Activated CD8-positive, alpha-beta T cell treated with anti-CD3 and anti-CD28 coated beads, Interleukin-2, amount 10 ng/mL, durations not matched to agents 7 days and 5 days (primary cell): Measurements from ENCODE around the gene INO80B. TPM values are rescaled to one million over a fixed set of nuclear protein-coding genes. Genes with fewer than 3 reads are reported as not detected.
A peak's percentile ranks its signal among the peaks of the same experiment; 100 is the strongest.
"Not testable (repeated sequence)": the region's sequence is repeated elsewhere in the genome, so short reads cannot be mapped to it uniquely, and the experiment has no call there.

Experiments
- ATAC-seq: fragments of 150-1000 bp; cut with Tn5 transposase; one replicate; pipeline ENCODE4 v1.10.0; 2021; ENCODE audit warnings: moderate library complexity
- CTCF ChIA-PET: fragments of 350-600 bp; sonication (Branson Sonifier 250); formaldehyde crosslinking; loops from one replicate; lab custom pipeline; 2021; ENCODE audit warnings: antibody characterized with exemption; lab: Charles Lee
- POLR2A ChIA-PET: fragments of 350-600 bp; sonication (Branson Sonifier 250); formaldehyde crosslinking; loops from one replicate; lab custom pipeline; 2021; ENCODE audit warnings: antibody characterized with exemption; lab: Charles Lee
- DNase-seq: peaks from one replicate; pipeline ENCODE4 v3.0.0-alpha.2; 2020
- H3K27ac Mint-ChIP-seq: one replicate; pipeline ENCODE4 v1.8.0; 2021; ENCODE audit warnings: mild to moderate bottlenecking, mixed read lengths
- H3K27me3 Mint-ChIP-seq: one replicate; pipeline ENCODE4 v1.8.0; 2021; ENCODE audit warnings: low read depth, mixed read lengths
- H3K36me3 Mint-ChIP-seq: one replicate; pipeline ENCODE4 v1.8.0; 2021; ENCODE audit warnings: low read depth, mixed read lengths
- H3K4me1 Mint-ChIP-seq: one replicate; pipeline ENCODE4 v1.8.0; 2021; ENCODE audit warnings: low read depth, mixed read lengths
- H3K4me3 Mint-ChIP-seq: one replicate; pipeline ENCODE4 v1.8.0; 2021; ENCODE audit warnings: mild to moderate bottlenecking, mixed read lengths
- H3K9me3 Mint-ChIP-seq: one replicate; pipeline ENCODE4 v1.8.0; 2022; ENCODE audit warnings: mixed read lengths; ENCODE audit not compliant: insufficient read depth
- total RNA-seq, 2 experiments: library from RNA; stranded (reverse); gene quantifications; one replicate each; pipeline ENCODE4 v1.2.3, GENCODE V29; 2021

Gene INO80B
- total RNA-seq, 2 experiments from 2014 or later: 25.7 to 29.1 TPM

DNA sequence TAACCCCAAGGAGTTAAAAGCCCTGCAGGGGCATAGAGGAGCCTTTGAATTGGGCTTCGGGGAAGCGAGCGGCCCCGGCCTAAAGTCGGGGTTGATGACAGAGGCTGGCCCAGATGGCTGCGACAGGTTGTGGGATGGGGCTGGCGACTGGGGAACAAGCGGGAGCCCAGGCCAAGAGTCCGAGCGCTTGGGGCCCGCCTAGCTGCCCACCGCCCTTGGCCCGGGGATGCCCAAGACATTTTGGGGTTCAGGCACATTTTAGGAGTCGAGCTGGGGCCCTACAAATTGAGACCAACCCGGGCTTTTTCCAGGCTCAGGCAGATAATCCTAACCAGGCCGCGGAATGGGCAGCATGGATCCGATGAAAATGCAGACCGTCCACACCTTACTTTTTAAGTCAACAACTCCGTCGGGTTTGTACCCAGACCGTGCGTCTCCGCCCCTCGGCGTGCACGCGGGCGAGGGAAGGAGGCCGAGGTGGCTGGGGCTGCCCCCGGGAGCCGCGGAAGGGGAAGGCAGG, 13.7 kb upstream of the INO80B start:
- POLR2A ChIA-PET: interaction anchor here (0.6 kb wide), 1 partner anchor 40 kb away, joined by 3 read pairs; no protein-coding TSS in a partner anchor
- Mint-ChIP-seq H3K36me3 (no peaks in the 10 kb centered on the region), H3K4me1 (peaks cover 16% of the 10 kb centered on the region), H3K9me3 (no peaks in the 10 kb centered on the region), H3K27me3 (peaks cover 42% of the 10 kb centered on the region), H3K4me3 (no peak overlapping the region), H3K27ac (no peak overlapping the region)
- ATAC-seq: no peak
- CTCF ChIA-PET: interaction anchor here (1.2 to 1.3 kb wide), 2 partner anchors 19 to 191 kb away, joined by 3 read pairs; no protein-coding TSS in a partner anchor
- no peak for DNase-seq

DNA sequence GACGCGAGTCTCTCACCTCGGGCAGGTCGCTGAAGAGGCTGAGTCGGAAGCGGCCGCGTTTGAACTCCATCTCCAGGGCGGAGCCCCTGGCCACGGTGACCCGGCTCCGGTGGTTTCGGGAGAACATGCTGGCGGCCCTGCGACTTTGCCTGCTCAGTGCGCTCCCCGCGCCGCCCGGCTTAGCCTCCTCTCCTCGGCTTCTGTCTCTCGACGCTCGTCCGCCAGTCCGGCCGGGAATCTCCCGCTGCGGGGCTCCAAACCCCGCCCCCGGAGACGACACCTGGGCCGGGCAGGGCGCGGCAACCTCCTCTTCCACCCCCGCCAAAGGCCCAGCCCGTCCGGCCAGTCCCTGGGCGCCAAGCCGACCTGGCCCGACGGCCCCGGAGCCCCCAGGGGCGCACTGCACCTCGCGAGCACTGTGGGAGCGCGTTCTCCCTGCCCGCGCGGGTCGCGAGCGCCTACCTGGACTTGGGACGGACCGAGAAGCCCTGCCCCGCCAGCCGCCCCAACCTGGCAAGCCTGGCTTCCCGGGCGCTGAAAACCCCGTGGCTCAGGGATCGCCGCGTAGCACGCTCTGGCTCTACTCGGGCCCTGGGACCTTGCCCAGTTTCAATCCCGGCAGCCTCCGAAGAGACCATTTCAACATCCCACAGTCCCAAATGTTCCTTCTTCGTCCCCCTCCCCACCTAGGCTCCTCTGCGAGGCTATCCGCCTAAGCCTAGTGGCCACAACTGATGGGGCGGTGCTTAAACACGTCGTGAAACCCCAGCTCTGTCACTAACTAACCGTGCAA, 13.0 kb upstream of the INO80B start, which contains the start of gene RTKN:
TSS of gene RTKN (minus strand) at position 248 of the 793 bp plus-strand sequence. CDS start at position 127, 121 bp downstream.
- ATAC-seq (peak; percentile 57), DNase-seq (peak; percentile 43)
- H3K27ac Mint-ChIP-seq: peak within 1 kb of the TSS; percentile 14
- H3K9me3 Mint-ChIP-seq: no peaks in the 10 kb centered on the region
- H3K27me3 Mint-ChIP-seq: peaks cover 42% of the 10 kb centered on the region
- peak within 1 kb of the TSS; percentile 57 for H3K4me3 Mint-ChIP-seq
- H3K36me3 Mint-ChIP-seq: no peaks in the 10 kb centered on the region
- H3K4me1 Mint-ChIP-seq: peaks cover 16% of the 10 kb centered on the region
- POLR2A ChIA-PET: interaction anchor here (0.6 kb wide), 1 partner anchor 40 kb away, joined by 3 read pairs; no protein-coding TSS in a partner anchor
- CTCF ChIA-PET: interaction anchor here (0.9 kb wide), 1 partner anchor 10 kb away, joined by 3 read pairs; no protein-coding TSS in a partner anchor

DNA sequence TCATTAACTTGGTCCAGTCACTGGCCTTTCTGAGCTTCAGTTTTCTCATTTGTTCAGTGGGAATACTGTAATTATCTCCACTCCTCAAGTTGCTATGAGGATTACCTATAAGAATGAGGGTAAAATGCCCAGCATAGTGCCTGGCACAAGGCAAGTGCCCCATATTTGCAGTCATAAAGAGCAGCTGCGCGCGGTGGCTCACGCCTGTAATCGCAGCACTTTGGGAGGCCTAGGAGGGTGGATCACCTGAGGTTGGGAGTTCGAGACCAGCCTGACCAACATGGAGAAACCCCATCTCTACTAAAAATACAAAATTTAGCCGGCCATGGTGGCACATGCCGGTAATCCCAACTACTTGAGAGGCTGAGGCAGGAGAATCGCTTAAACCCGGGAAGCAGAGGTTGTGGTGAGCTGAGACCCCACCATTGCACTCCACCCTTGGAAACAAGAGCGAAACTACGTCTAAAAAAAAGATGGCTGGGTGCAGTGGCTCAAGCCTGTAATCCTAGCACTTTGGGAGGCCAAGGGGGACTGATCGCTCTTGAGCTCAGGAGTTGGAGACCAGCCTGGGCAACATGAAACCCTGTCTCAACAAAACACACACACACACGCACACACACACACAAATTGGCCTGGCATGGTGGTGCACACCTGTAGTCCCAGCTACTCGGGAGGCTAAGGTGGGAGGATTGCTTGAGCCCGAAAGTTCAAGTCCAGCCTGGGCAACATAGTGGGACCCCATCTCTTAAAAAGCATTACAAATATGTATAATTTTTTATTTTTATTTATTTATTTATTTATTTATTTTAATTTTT, 12.2 kb upstream of the INO80B start:
- not testable (repeated sequence) for ATAC-seq, H3K36me3 Mint-ChIP-seq, H3K27ac Mint-ChIP-seq, H3K9me3 Mint-ChIP-seq, DNase-seq
- Mint-ChIP-seq H3K4me1 (peaks cover 11% of the 10 kb centered on the region), H3K4me3 (peak overlapping the region; percentile 57), H3K27me3 (peaks cover 44% of the 10 kb centered on the region)
- POLR2A ChIA-PET: interaction anchor here (1.0 kb wide), 1 partner anchor 11 kb away, joined by 3 read pairs; no protein-coding TSS in a partner anchor
- CTCF ChIA-PET: interaction anchor here (0.9 to 1.2 kb wide), 2 partner anchors 9 to 43 kb away, joined by 3 read pairs; no protein-coding TSS in a partner anchor

DNA sequence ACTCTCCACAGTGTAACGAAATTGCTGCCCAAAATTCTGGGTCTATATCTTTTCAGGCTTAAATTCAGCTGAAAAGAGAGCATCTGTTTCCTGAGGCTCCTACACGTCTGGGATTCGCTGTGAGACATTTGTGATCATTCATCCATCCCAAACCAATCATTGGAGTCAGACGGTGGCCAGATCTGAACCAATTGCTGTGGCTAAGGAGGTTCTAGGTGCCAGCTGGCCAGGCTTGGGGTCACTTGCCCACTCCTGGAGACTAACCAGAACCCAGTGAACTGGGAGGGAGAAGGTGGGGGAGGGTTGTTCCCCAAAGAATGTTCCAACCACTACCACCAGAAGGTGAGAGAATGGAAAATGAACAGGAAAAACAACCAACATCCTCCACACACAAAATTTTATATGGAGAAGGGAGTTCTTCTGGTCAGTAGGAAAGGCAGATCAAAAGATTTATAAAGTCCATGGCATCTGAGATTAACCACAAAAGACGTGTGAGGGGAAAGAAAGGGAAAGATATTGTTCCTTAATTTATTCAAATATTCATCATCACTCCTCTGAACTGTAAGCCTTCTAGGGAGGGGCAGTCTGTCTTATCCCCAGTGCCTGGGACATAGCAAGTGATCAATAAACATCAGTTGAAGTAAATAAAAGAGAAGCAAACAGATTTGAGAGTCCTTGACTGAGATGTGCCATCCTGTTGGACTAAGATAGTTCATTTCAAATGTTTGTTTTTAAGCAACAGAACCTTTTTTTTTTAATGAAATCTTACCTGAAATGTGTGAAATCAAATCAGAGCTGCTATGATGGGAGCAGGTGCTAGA, 10.2 kb upstream of the INO80B start:
- ChIA-PET POLR2A (interaction anchor here (1.0 kb wide), 1 partner anchor 15 kb away, joined by 3 read pairs; no protein-coding TSS in a partner anchor), CTCF (interaction anchor here (0.6 to 1.4 kb wide), 4 partner anchors 10 to 53 kb away, joined by 3 read pairs; partner anchors contain the start of gene INO80B)
- no peak overlapping the region for H3K4me3 Mint-ChIP-seq
- no peaks in the 10 kb centered on the region for H3K36me3 Mint-ChIP-seq
- peaks cover 29% of the 10 kb centered on the region for H3K27me3 Mint-ChIP-seq
- no peak overlapping the region for H3K27ac Mint-ChIP-seq
- no peak for DNase-seq
- H3K9me3 Mint-ChIP-seq: no peaks in the 10 kb centered on the region
- H3K4me1 Mint-ChIP-seq: peaks cover 11% of the 10 kb centered on the region
- no peak for ATAC-seq

- Mint-ChIP-seq H3K9me3 (no peaks in the 10 kb centered on the region), H3K4me3 (no peak overlapping the region)
Observed at GRCh38 chr2:74447230-74447999, 7.5 kb upstream of the INO80B start.

GRCh38 chr2:74448771-74449170, 6.1 kb upstream of the INO80B start:
- ATAC-seq: no peak
- CTCF ChIA-PET: interaction anchor here (1.2 kb wide), 1 partner anchor 96 kb away, joined by 3 read pairs; no protein-coding TSS in a partner anchor
- H3K36me3 Mint-ChIP-seq: no peaks in the 10 kb centered on the region
- H3K27me3 Mint-ChIP-seq: peaks cover 16% of the 10 kb centered on the region
- peaks cover 15% of the 10 kb centered on the region for H3K4me1 Mint-ChIP-seq
- H3K4me3 Mint-ChIP-seq: no peak overlapping the region
- no peak for DNase-seq
- H3K9me3 Mint-ChIP-seq: no peaks in the 10 kb centered on the region
- POLR2A ChIA-PET: interaction anchor here (0.8 kb wide), 1 partner anchor 10 kb away, joined by 3 read pairs; the partner anchor contains the start of gene WBP1
- H3K27ac Mint-ChIP-seq: no peak overlapping the region

More at GRCh38 chr2:74447230-74447999, 7.5 kb upstream of the INO80B start:
- Mint-ChIP-seq H3K27ac (no peak overlapping the region), H3K4me1 (peaks cover 3% of the 10 kb centered on the region), H3K27me3 (peaks cover 17% of the 10 kb centered on the region), H3K36me3 (no peaks in the 10 kb centered on the region)
- DNase-seq: no peak
- POLR2A ChIA-PET: interaction anchor here (1.0 kb wide), 1 partner anchor 26 kb away, joined by 3 read pairs; the partner anchor contains the start of gene C2orf81
- no peak for ATAC-seq
- CTCF ChIA-PET: interaction anchor here (0.6 kb wide), 1 partner anchor 619 kb away, joined by 3 read pairs; the partner anchor contains the start of gene STAMBP

DNA sequence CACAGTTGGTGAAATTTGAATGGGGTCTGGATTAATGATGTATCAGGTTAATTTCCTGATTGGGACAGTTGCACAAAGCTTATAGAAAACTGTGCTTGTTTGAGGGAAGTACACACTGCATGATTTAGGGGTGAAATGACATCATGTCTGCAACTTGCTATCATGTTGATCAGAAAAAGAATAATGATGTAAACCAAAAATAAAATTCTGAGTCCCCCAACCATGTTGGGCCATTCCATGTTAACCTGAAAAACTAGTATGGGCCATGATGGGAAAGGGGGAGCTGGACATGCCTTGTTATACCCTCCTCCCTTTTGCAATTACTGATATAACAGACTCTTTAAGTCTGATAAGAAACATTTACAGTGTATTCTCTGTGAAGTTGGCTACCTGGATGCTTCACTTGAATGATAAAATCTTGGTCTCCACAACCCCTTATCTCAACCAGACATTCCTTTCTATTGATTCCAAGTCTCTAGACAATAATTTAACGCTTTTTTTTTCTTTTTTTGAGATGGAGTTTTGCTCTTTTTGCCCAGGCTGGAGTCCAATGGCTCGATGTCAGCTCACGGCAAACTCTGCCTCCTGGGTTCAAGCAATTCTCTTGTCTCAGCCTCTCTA, 4.2 kb upstream of the INO80B start:
- Mint-ChIP-seq H3K27me3 (peaks cover 2% of the 10 kb centered on the region), H3K36me3 (peaks cover 7% of the 10 kb centered on the region), H3K4me1 (peaks cover 30% of the 10 kb centered on the region), H3K4me3 (no peak overlapping the region), H3K27ac (no peak overlapping the region), H3K9me3 (no peaks in the 10 kb centered on the region)
- ChIA-PET CTCF (no interaction called here), POLR2A (interaction anchor here (1.2 kb wide), 1 partner anchor 8 kb away, joined by 3 read pairs; the partner anchor contains the start of gene WBP1)
- DNase-seq (no peak), ATAC-seq (no peak)

DNA sequence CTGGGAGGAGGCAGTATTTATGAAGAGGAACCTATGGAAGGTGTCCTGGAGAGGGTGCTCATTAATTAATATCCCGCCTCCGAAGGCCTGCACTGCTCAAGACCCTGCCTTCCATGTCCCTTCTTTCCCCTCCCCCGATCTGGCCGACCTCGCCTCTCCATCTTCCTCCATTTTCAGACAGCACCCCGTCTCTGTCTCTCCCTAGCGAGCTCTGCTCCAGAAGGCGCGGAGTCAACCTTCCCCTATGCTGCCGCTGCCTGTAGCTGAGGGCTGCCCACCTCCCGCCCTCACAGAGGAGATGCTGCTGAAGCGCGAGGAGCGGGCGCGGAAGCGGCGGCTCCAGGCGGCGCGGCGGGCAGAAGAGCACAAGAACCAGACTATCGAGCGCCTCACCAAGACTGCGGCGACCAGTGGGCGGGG, 2.3 kb downstream of the INO80B start:
- Mint-ChIP-seq H3K27ac (peak overlapping the region; percentile 98), H3K9me3 (no peaks in the 10 kb centered on the region), H3K36me3 (peaks cover 29% of the 10 kb centered on the region), H3K4me1 (peaks cover 64% of the 10 kb centered on the region), H3K27me3 (no peaks in the 10 kb centered on the region), H3K4me3 (peak overlapping the region; percentile 99)
- ChIA-PET POLR2A (interaction anchor here (0.8 to 3.1 kb wide), 8 partner anchors 9 to 279 kb away, joined by 3 to 33 read pairs (median 5); partner anchors contain the start of genes AUP1, CCDC142, HTRA2 and MOB1A), CTCF (interaction anchor here (0.7 to 3.9 kb wide), 13 partner anchors 16 to 1228 kb away, joined by 3 to 29 read pairs (median 4); partner anchors contain the start of genes AUP1, C2orf81, CCDC142 and HTRA2)
- no peak for DNase-seq
- ATAC-seq: no peak

DNA sequence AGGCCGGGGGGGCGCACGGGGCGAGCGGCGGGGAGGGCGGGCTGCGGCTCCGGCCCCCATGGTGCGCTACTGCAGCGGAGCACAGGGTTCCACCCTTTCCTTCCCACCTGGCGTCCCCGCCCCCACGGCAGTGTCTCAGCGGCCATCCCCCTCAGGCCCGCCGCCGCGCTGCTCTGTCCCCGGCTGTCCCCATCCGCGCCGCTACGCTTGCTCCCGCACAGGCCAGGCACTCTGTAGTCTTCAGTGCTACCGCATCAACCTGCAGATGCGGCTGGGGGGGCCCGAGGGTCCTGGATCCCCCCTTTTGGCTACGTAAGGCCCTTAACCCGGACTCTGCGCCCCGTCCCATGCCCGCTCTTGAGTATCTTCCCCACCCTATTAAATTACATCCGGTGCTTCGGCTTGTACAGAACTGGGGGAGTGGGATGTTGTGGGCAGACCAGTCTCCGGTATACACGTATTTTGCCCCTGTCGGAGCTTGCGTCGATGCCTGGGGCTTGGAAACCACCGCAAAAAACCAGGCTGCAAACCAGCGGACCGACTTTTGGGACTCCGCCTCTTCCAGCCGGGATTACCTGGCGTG, 2.8 kb downstream of the INO80B start:
- DNase-seq: peak; percentile 89
- ATAC-seq: peak; percentile 48
- POLR2A ChIA-PET: interaction anchor here (0.7 to 3.1 kb wide), 13 partner anchors 10 to 279 kb away, joined by 3 to 33 read pairs (median 5); partner anchors contain the start of genes AUP1, CCDC142, HTRA2 and MOB1A
- Mint-ChIP-seq H3K27me3 (no peaks in the 10 kb centered on the region), H3K36me3 (peaks cover 31% of the 10 kb centered on the region), H3K9me3 (no peaks in the 10 kb centered on the region), H3K27ac (peak overlapping the region; percentile 98), H3K4me3 (peak overlapping the region; percentile 99), H3K4me1 (peaks cover 59% of the 10 kb centered on the region)
- CTCF ChIA-PET: interaction anchor here (1.0 to 3.9 kb wide), 12 partner anchors 15 to 279 kb away, joined by 3 to 29 read pairs (median 8); partner anchors contain the start of genes AUP1, C2orf81, CCDC142 and HTRA2
